Effector memory CD8-positive, alpha-beta T cell (primary cell): Measurements from ENCODE around the gene COX4I1.

Experiments
- ATAC-seq: fragments of 150-1000 bp; cut with Tn5 transposase; replicated peaks from 2 replicates; pipeline ENCODE4 v1.10.0; 2021; ENCODE audit warnings: mild to moderate bottlenecking, moderate library complexity
- DNase-seq, 3 experiments: peaks; one replicate each; pipeline ENCODE4 v3.0.0; 2021
- H3K27ac Mint-ChIP-seq, 2 donors: one replicate each; pipeline ENCODE4 v1.8.0; 2022; ENCODE audit warnings: mild to moderate bottlenecking in 2 of 2, mixed read lengths in 2 of 2, moderate library complexity in 2 of 2
- H3K27me3 Mint-ChIP-seq, 2 donors: one replicate each; pipeline ENCODE4 v1.8.0; 2022; ENCODE audit warnings: mixed read lengths in 2 of 2
- H3K36me3 Mint-ChIP-seq: one replicate; pipeline ENCODE4 v1.8.0; 2022; ENCODE audit warnings: mild to moderate bottlenecking, moderate library complexity, mixed read lengths; ENCODE audit not compliant: insufficient read depth
- H3K4me1 Mint-ChIP-seq, 2 donors: one replicate each; pipeline ENCODE4 v1.8.0; 2022; ENCODE audit warnings: low read depth in 2 of 2, mixed read lengths in 2 of 2
- H3K4me3 Mint-ChIP-seq, 2 donors: one replicate each; pipeline ENCODE4 v1.8.0; 2022; ENCODE audit warnings: mild to moderate bottlenecking in 2 of 2, mixed read lengths in 2 of 2, moderate library complexity in 2 of 2
- H3K9me3 Mint-ChIP-seq, 2 donors: one replicate each; pipeline ENCODE4 v1.8.0; 2022; ENCODE audit warnings: mixed read lengths in 2 of 2

The COX4I1 gene

DNA sequence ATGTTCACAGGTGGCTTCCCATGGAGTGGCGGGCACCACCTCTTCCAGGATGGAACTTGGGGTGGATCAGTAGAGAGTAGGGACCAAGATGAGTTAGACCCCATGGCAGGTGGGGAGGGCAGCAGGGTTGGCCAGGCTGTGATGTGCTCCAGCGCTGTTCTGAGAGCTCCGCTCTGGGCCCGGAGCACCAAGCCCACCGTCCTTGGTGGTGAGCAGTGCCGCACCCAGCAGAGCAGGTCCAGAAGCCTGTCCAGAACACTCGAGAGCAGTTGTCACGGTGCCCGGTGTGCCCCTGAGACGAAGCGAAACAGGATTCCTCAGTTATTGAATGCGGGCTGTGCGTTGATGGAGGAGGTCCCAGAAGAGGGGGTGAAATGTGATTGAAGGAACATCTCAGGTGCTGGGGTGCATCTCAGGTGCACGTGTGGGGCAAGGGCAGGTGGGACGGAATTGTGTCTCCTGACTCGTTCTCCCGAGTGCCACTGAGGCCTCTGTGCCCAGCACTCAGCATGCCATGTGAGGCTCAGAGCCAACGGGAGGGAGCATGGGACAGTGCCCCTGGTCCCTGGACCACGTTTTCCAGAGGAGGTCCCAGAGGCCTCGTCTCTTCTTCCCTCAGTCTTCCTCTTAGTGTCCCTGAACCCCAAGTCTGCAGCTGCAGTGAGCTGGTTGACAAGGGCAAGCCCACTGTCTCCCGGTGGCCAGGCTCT lies 39.5 kb downstream of the COX4I1 start:
- H3K27ac Mint-ChIP-seq: peak overlapping the region in 1 of 2 donors; percentile 69
- H3K4me3 Mint-ChIP-seq: no peak overlapping the region

DNA sequence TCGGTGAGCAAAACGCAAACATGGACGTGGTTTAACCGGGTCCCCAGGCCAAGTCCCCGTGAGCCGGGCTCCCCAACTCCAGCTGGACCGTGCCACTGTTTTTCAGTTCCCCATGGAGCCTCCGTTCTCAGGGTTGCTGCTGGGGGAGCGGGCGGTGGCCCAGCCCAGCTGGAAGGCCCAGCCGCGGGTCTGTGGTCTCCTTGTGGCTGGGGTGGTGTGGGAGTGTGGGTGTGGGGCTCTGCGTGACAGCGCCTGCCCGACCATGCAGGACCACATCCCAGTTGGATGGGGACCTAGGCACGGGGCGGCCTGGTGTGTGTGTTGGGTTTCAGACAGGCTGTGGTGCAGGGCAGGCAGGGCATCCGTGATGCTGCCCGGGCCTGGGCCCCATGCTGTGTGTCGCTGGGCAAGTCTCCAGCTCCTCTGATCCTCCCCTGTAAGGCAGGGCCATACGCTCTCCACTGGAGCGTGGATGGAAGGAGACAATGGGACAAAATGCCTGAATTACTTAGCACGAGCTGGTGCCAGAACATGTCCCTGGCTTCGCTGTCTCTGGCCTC lies 40.3 kb downstream of the COX4I1 start:
- Mint-ChIP-seq H3K36me3 (peaks cover 2% of the 10 kb centered on the region), H3K27ac (no peak overlapping the region), H3K4me3 (no peak overlapping the region)

More for the DNA sequence above, 39.5 kb downstream of the COX4I1 start:
- DNase-seq (no peak), ATAC-seq (no peak)
- H3K27me3 Mint-ChIP-seq: peaks cover 26 to 56% of the 10 kb centered on the region in 2 donors
- peaks cover 2% of the 10 kb centered on the region for H3K36me3 Mint-ChIP-seq
- no peaks in the 10 kb centered on the region for H3K9me3 Mint-ChIP-seq
- H3K4me1 Mint-ChIP-seq: no peaks in the 10 kb centered on the region

DNA sequence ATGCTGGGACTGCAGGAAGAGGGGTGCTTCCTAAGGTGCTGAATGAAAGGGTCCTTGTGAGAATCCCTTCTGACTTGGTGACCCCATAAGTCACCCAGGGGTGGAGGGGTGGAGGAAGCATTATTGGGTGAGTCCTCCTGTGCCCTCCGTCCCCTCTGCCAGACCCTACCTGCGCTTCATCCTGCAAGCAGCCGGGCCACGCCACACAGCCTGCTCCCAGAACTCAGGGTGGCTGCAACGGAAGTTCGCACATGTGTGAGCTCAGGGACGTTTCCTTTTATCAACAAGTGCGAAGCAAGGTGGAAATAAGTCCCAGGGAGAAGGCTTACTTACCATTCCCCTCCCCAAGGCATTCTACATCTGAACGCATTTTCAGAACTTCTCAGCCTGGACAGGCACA lies 40.9 kb downstream of the COX4I1 start:
- Mint-ChIP-seq H3K36me3 (peaks cover 2% of the 10 kb centered on the region), H3K27me3 (peaks cover 34 to 69% of the 10 kb centered on the region in 2 donors), H3K27ac (no peak overlapping the region), H3K9me3 (no peaks in the 10 kb centered on the region), H3K4me1 (peaks cover 4 to 6% of the 10 kb centered on the region in 2 donors), H3K4me3 (no peak overlapping the region)
- ATAC-seq (no peak), DNase-seq (no peak)

More for the DNA sequence above, 40.3 kb downstream of the COX4I1 start:
- no peak for ATAC-seq
- no peak for DNase-seq
- H3K4me1 Mint-ChIP-seq: peaks cover 1 to 3% of the 10 kb centered on the region in 2 donors
- peaks cover 30 to 63% of the 10 kb centered on the region in 2 donors for H3K27me3 Mint-ChIP-seq
- H3K9me3 Mint-ChIP-seq: no peaks in the 10 kb centered on the region

DNA sequence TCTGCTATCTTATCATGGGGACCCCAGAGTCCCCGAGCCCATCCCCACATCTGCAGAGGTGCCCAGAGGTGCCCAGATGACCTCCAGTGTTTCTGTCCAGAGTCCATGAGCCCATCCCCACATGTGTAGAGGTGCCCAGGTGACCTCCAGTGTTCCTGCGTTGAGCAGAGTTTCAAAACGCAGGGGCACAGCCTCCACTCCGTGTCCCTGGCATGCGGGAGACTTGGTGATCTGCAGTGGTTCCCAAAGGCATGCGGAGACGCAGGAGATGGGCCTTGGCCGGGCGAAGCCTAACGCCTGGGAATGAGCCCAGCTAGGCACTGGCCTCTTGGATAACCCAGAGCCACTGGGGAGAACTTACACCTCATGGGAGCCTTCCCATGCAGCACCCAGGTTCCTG lies 41.3 kb downstream of the COX4I1 start:
- ATAC-seq: no peak
- Mint-ChIP-seq H3K27me3 (peaks cover 34 to 70% of the 10 kb centered on the region in 2 donors), H3K27ac (no peak overlapping the region), H3K9me3 (no peaks in the 10 kb centered on the region), H3K4me3 (no peak overlapping the region), H3K4me1 (peaks cover 4 to 6% of the 10 kb centered on the region in 2 donors), H3K36me3 (peaks cover 2% of the 10 kb centered on the region)
- DNase-seq: no peak

- Mint-ChIP-seq H3K27ac (no peak overlapping the region), H3K4me1 (peaks cover 4 to 11% of the 10 kb centered on the region in 2 donors), H3K27me3 (peaks cover 39 to 67% of the 10 kb centered on the region in 2 donors), H3K36me3 (peaks cover 2% of the 10 kb centered on the region), H3K4me3 (no peak overlapping the region), H3K9me3 (no peaks in the 10 kb centered on the region)
- ATAC-seq (no peak), DNase-seq (no peak)
Observed at GRCh38 chr16:85842435-85842834, 42.9 kb downstream of the COX4I1 start.

GRCh38 chr16:85842848-85843247 lies 43.4 kb downstream of the COX4I1 start:
- H3K36me3 Mint-ChIP-seq: peaks cover 2% of the 10 kb centered on the region
- no peak overlapping the region for H3K27ac Mint-ChIP-seq
- DNase-seq: no peak
- no peak for ATAC-seq
- peaks cover 4 to 13% of the 10 kb centered on the region in 2 donors for H3K4me1 Mint-ChIP-seq
- no peaks in the 10 kb centered on the region for H3K9me3 Mint-ChIP-seq
- no peak overlapping the region for H3K4me3 Mint-ChIP-seq
- H3K27me3 Mint-ChIP-seq: peaks cover 39 to 66% of the 10 kb centered on the region in 2 donors

DNA sequence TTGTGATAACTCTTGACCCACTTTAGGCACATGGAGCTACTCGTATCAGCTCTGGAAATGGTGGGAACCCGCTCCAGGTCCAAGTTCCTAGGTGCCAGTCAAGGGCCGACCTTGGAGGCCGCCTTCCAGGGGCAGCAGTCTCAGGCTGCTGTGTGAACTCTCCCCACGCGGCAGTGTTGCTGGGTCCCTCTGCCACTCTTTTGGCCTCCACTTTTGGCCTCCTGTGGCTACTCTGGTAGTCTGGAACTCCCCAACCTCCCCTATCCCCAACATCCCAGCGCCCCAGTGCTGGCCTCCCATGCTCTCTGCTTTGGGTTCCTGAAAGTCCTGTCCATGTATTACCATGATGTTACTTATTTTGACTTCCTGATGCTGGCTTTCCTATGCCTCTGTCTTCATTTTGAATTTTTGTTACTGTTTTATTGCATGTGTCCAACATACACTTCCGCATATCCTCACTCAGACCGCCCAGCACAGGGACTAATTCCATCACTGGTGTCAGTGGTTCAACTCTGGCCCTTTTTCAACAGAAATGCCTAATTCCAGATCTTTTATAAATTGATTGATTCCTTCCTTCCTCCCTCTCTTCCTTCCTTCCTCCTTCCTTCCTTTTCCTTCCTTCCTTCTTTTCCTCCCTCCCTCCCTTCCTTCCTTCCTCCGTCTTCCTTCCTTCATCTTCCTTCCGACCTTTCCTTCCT lies 44.1 kb downstream of the COX4I1 start:
- Mint-ChIP-seq H3K9me3 (no peaks in the 10 kb centered on the region), H3K4me3 (no peak overlapping the region), H3K36me3 (peaks cover 2% of the 10 kb centered on the region), H3K27me3 (peaks cover 37 to 65% of the 10 kb centered on the region in 2 donors), H3K27ac (no peak overlapping the region), H3K4me1 (peaks cover 4 to 13% of the 10 kb centered on the region in 2 donors)
- no peak for DNase-seq
- no peak for ATAC-seq

DNA sequence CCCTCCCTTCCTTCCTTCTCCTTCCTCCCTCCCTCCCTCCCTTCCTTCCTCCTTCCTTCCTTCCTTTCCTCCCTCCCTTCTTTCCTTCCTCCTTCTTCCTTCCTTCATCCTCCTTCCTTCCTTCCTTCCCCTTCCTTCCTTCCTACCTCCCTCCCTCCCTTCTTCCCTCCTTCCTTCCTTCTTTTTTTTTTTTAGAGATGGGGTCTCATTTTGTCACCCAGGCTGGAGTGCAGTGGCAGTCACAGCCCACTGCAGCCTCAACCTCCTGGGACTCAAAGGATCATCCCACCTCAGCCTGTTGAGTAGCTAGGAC lies 44.6 kb downstream of the COX4I1 start:
- ATAC-seq (no peak), DNase-seq (no peak)
- Mint-ChIP-seq H3K36me3 (peaks cover 2% of the 10 kb centered on the region), H3K4me3 (no peak overlapping the region), H3K27ac (peak overlapping the region in 1 of 2 donors; percentile 53), H3K27me3 (peaks cover 32 to 60% of the 10 kb centered on the region in 2 donors), H3K4me1 (peaks cover 4 to 13% of the 10 kb centered on the region in 2 donors), H3K9me3 (no peaks in the 10 kb centered on the region)

DNA sequence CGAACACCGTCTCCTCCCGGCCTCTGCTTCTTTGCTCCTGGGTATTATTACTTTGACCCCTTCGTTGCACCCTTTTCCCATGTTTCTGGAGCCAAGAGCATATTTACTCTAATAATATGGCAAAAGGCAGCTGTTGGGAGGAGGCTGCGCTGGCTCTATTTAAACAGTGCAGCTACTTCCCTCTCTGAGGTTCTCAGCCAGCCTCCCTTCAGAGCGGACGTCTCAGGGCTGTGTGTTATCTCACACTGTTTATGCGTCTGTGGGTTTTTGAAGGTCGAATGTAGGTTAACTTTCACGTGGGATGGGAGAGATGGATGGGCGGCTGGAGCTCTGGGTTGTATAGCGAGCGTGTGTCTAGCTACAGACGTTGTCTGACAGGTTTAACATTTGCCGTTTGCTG lies 45.3 kb downstream of the COX4I1 start:
- peak overlapping the region in 1 of 2 donors; percentile 53 for H3K27ac Mint-ChIP-seq

GRCh38 chr16:85845266-85845665 lies 45.8 kb downstream of the COX4I1 start:
- ATAC-seq (no peak), DNase-seq (no peak)
- Mint-ChIP-seq H3K27me3 (peaks cover 20 to 48% of the 10 kb centered on the region in 2 donors), H3K27ac (no peak overlapping the region), H3K9me3 (no peaks in the 10 kb centered on the region), H3K36me3 (peaks cover 2% of the 10 kb centered on the region), H3K4me3 (no peak overlapping the region), H3K4me1 (peaks cover 4 to 13% of the 10 kb centered on the region in 2 donors)

More for the DNA sequence above, 45.3 kb downstream of the COX4I1 start:
- H3K27me3 Mint-ChIP-seq: peaks cover 25 to 53% of the 10 kb centered on the region in 2 donors
- H3K9me3 Mint-ChIP-seq: no peaks in the 10 kb centered on the region
- DNase-seq: no peak
- peaks cover 4 to 13% of the 10 kb centered on the region in 2 donors for H3K4me1 Mint-ChIP-seq
- H3K4me3 Mint-ChIP-seq: no peak overlapping the region
- ATAC-seq: peak; percentile 44
- peaks cover 2% of the 10 kb centered on the region for H3K36me3 Mint-ChIP-seq

- DNase-seq (no peak), ATAC-seq (no peak)
- no peaks in the 10 kb centered on the region for H3K9me3 Mint-ChIP-seq
- no peak overlapping the region for H3K4me3 Mint-ChIP-seq
- H3K27ac Mint-ChIP-seq: peak overlapping the region in 1 of 2 donors; percentile 52
- H3K27me3 Mint-ChIP-seq: peaks cover 18 to 37% of the 10 kb centered on the region in 2 donors
- peaks cover 4 to 13% of the 10 kb centered on the region in 2 donors for H3K4me1 Mint-ChIP-seq
- peaks cover 2% of the 10 kb centered on the region for H3K36me3 Mint-ChIP-seq
Observed at GRCh38 chr16:85846461-85846860, 47.0 kb downstream of the COX4I1 start.

- no peak for ATAC-seq
- Mint-ChIP-seq H3K27ac (peak overlapping the region in 1 of 2 donors; percentile 52), H3K27me3 (peaks cover 18 to 36% of the 10 kb centered on the region in 2 donors)
Observed at GRCh38 chr16:85847036-85847435, 47.5 kb downstream of the COX4I1 start.

DNA sequence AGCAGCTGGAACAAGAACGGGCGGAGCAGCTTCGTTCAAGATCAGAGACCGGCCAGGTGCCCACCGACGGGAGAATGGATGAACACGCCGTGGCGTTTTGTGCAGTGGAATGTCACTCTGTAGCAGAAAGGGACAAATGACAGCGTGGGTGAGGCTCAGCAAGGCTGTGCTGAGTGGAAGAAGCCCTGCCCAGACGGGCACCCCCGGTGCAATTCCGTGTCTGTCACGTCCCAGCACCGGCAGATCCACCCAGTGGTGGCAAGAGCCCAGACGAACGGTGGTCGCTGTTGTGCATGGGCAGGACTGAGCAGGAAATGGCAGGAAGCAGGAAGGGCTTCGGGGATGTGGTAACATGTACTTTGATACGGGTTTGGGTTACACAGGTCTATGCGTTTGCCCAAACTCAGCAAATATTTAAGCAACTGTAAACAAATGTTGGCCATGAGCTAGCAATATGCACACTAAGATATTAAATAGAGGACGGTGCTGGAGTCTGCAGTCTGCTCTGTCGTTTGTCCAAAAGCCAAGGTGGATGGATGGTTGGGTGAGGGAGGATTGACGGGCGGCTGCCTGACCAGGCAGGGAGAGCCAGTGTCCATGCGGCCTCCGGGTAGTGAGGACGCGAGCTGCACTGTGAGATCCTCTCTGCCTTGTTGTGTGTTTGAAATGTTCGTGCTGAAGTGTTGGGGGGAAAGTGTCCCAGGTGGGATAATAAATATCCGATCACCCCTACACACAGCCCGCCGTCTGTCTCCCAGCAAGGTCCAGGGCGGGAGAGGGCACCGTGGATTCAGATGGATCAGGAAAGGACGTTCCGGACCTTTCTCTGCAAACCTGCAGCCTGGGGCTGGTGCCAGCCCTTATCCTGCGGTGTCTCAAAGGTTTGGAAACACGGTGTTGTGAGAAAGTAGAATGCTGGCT lies 48.4 kb downstream of the COX4I1 start:
- ATAC-seq (no peak), DNase-seq (no peak)
- Mint-ChIP-seq H3K27me3 (peaks cover 18 to 36% of the 10 kb centered on the region in 2 donors), H3K9me3 (no peaks in the 10 kb centered on the region), H3K36me3 (peaks cover under 1% of the 10 kb centered on the region), H3K27ac (peak overlapping the region in 1 of 2 donors; percentile 52), H3K4me1 (peaks cover 4 to 13% of the 10 kb centered on the region in 2 donors), H3K4me3 (no peak overlapping the region)

More at GRCh38 chr16:85847036-85847435, 47.5 kb downstream of the COX4I1 start:
- no peak for DNase-seq
- no peak overlapping the region for H3K4me3 Mint-ChIP-seq
- peaks cover 2% of the 10 kb centered on the region for H3K36me3 Mint-ChIP-seq
- H3K9me3 Mint-ChIP-seq: no peaks in the 10 kb centered on the region
- H3K4me1 Mint-ChIP-seq: peaks cover 4 to 13% of the 10 kb centered on the region in 2 donors
